Neural crest cell (in vitro differentiated cells): ENCODE results near the gene TCFL5. TPM values are rescaled to one million over a fixed set of nuclear protein-coding genes. Genes with fewer than 3 reads are reported as not detected.

Experiments used
- DNase-seq: peaks from one replicate; pipeline ENCODE4 v3.0.0; 2021; ENCODE audit warnings: low read depth, mixed read lengths, low spot score
- H3K27ac Mint-ChIP-seq: one replicate; pipeline ENCODE4 v1.8.0; 2021; ENCODE audit warnings: mild to moderate bottlenecking, mixed read lengths; ENCODE audit not compliant: unreplicated experiment
- H3K27me3 Mint-ChIP-seq: 2 replicates; pipeline ENCODE4 v1.8.0; 2021; ENCODE audit warnings: low read depth, mild to moderate bottlenecking, mixed read lengths
- H3K36me3 Mint-ChIP-seq: 2 replicates; pipeline ENCODE4 v1.8.0; 2021; ENCODE audit warnings: low read depth, mild to moderate bottlenecking, mixed read lengths
- H3K4me1 Mint-ChIP-seq: 2 replicates; pipeline ENCODE4 v1.8.0; 2021; ENCODE audit warnings: mixed read lengths
- H3K4me3 Mint-ChIP-seq: one replicate; pipeline ENCODE4 v1.8.0; 2021; ENCODE audit warnings: mild to moderate bottlenecking, mixed read lengths
- H3K9me3 Mint-ChIP-seq: 2 replicates; pipeline ENCODE4 v1.8.0; 2021; ENCODE audit warnings: mixed read lengths
- CTCF ChIP-seq: fragments of 200-600 bp; sonication (generic); conservative IDR thresholded peaks from 2 replicates; pipeline ENCODE4 v1.5.0; 2021; ENCODE audit warnings: antibody characterized with exemption, mild to moderate bottlenecking
- total RNA-seq: library from RNA; stranded (reverse); gene quantifications from 2 replicates; pipeline ENCODE4 v1.2.1, GENCODE V29; 2021

TCFL5 gene
- total RNA-seq, 1 donor from 2014 or later = 17.6 TPM

- H3K4me3 Mint-ChIP-seq = no peak overlapping the region
- peaks cover 4% of the 10 kb centered on the region for H3K4me1 Mint-ChIP-seq
- no peak for TF ChIP-seq CTCF
- peaks cover 19% of the 10 kb centered on the region for H3K36me3 Mint-ChIP-seq
- H3K9me3 Mint-ChIP-seq = no peaks in the 10 kb centered on the region
- no peak for DNase-seq
- no peaks in the 10 kb centered on the region for H3K27me3 Mint-ChIP-seq
- H3K27ac Mint-ChIP-seq = no peak overlapping the region
These were observed 32.1 kb upstream of the TCFL5 start for GRCh38 chr20:62893700-62894099.

GRCh38 chr20:62892348-62893304 is 31.0 kb upstream of the TCFL5 start:
- H3K9me3 Mint-ChIP-seq = no peaks in the 10 kb centered on the region
- H3K27me3 Mint-ChIP-seq = no peaks in the 10 kb centered on the region
- TF ChIP-seq CTCF = no peak
- H3K27ac Mint-ChIP-seq = no peak overlapping the region
- peaks cover 23% of the 10 kb centered on the region for H3K36me3 Mint-ChIP-seq
- no peak for DNase-seq
- H3K4me1 Mint-ChIP-seq = peaks cover 3% of the 10 kb centered on the region
- no peak overlapping the region for H3K4me3 Mint-ChIP-seq

GRCh38 chr20:62891111-62891510 is 29.5 kb upstream of the TCFL5 start:
- no peaks in the 10 kb centered on the region for H3K4me1 Mint-ChIP-seq
- no peak overlapping the region for H3K27ac Mint-ChIP-seq
- no peak for TF ChIP-seq CTCF
- no peak overlapping the region for H3K4me3 Mint-ChIP-seq
- H3K36me3 Mint-ChIP-seq = peaks cover 31% of the 10 kb centered on the region
- no peaks in the 10 kb centered on the region for H3K9me3 Mint-ChIP-seq
- H3K27me3 Mint-ChIP-seq = no peaks in the 10 kb centered on the region
- DNase-seq = no peak

- Mint-ChIP-seq H3K36me3 (peaks cover 31% of the 10 kb centered on the region), H3K9me3 (no peaks in the 10 kb centered on the region), H3K27me3 (no peaks in the 10 kb centered on the region), H3K4me3 (no peak overlapping the region), H3K4me1 (no peaks in the 10 kb centered on the region), H3K27ac (no peak overlapping the region)
- no peak for TF ChIP-seq CTCF
- DNase-seq = no peak
These were observed 28.8 kb upstream of the TCFL5 start for GRCh38 chr20:62890444-62890843.

GRCh38 chr20:62889871-62890270 is 28.2 kb upstream of the TCFL5 start:
- no peak for TF ChIP-seq CTCF
- H3K4me1 Mint-ChIP-seq = no peaks in the 10 kb centered on the region
- H3K9me3 Mint-ChIP-seq = no peaks in the 10 kb centered on the region
- no peak overlapping the region for H3K4me3 Mint-ChIP-seq
- H3K27me3 Mint-ChIP-seq = no peaks in the 10 kb centered on the region
- no peak overlapping the region for H3K27ac Mint-ChIP-seq
- peaks cover 31% of the 10 kb centered on the region for H3K36me3 Mint-ChIP-seq
- DNase-seq = no peak
